Activated CD4-positive, alpha-beta T cell treated with anti-CD3 and anti-CD28 coated beads for 24 hours (primary cell): ENCODE measurements around the gene MROH7.

ENCODE experiments used
- DNase-seq, 2 donors: peaks; one replicate each; pipeline ENCODE4 v3.0.0-alpha.2; 2020; ENCODE audit warnings: low read depth in 2 of 2

Gene MROH7

GRCh38 chr1:54741531-54741930, 99.9 kb downstream of the MROH7 start:
- no peak for DNase-seq

- no peak for DNase-seq
These were observed 100.7 kb downstream of the MROH7 start for GRCh38 chr1:54742282-54742681.

- DNase-seq: no peak
These were observed 102.0 kb downstream of the MROH7 start for GRCh38 chr1:54743416-54744226.

- DNase-seq: no peak
These were observed 103.1 kb downstream of the MROH7 start for GRCh38 chr1:54744696-54745095.

- no peak for DNase-seq
These were observed 103.7 kb downstream of the MROH7 start for GRCh38 chr1:54745274-54745673.

- DNase-seq: no peak
These were observed 104.3 kb downstream of the MROH7 start for GRCh38 chr1:54745864-54746263.

- no peak for DNase-seq
These were observed 106.7 kb downstream of the MROH7 start for GRCh38 chr1:54748094-54748835.

GRCh38 chr1:54750596-54750995, 109.0 kb downstream of the MROH7 start:
- no peak for DNase-seq

GRCh38 chr1:54751426-54751825, 109.8 kb downstream of the MROH7 start:
- DNase-seq: no peak

GRCh38 chr1:54754045-54754444, 112.5 kb downstream of the MROH7 start:
- no peak for DNase-seq

GRCh38 chr1:54754486-54755285, 113.1 kb downstream of the MROH7 start:
- no peak for DNase-seq

- no peak for DNase-seq
These were observed 116.2 kb downstream of the MROH7 start for GRCh38 chr1:54757833-54758232.

- no peak for DNase-seq
These were observed 117.2 kb downstream of the MROH7 start for GRCh38 chr1:54758678-54759348.
